ENCODE results near the gene ZSWIM4.
"Not testable (repeated sequence)": the region's sequence is repeated elsewhere in the genome, so short reads cannot be mapped to it uniquely, and the experiment has no call there.

The ZSWIM4 gene

DNA sequence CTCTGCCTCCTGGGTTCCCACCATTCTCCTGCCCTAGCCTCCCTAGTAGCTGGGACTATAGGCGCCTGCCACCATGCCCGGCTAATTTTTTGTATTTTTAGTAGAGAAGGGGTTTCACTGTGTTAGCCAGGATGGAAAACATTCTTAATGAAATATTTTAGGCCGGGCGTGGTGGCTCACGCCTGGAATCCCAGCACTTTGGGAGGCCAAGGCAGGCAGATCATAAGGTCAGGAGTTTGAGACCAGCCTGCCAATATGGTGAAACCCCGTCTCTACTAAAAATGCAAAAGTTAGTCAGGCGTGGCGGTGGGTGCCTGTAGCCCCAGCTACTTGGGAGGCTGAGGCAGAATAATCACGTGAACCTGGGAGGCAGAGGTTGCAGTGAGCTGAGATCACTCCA is 1.9 kb upstream of the ZSWIM4 start:
- H3K4me3 Mint-ChIP-seq, H3K27me3 Mint-ChIP-seq, DNase-seq, H3K9me3 Mint-ChIP-seq, H3K27ac Mint-ChIP-seq, ATAC-seq: not testable (repeated sequence)
- H3K4me1 Mint-ChIP-seq: peaks cover 45% of the 10 kb centered on the region

DNA sequence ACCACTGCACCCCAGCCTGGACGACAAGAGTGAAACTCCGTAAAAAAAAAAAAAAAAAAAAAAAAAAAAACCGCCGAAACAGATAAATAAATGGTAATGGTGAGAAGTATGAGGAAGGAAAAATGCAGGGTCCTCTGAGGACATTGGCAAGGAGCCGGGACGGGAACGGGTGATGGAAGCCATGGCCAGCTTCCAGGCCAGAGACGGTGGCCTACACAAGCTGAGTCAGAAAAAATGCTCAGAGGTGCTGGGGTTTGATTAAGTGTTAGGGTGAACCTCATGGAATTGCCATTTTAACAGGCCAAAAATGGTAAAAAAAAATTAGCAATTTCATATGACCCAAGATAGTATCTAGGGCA is 866 bp upstream of the ZSWIM4 start:
- ATAC-seq: no peak
- peak overlapping the region; percentile 100 for H3K4me3 Mint-ChIP-seq
- H3K27me3 Mint-ChIP-seq: no peaks in the 10 kb centered on the region
- H3K27ac Mint-ChIP-seq: peak overlapping the region in 1 of 2 donors; percentile 99
- H3K9me3 Mint-ChIP-seq: no peaks in the 10 kb centered on the region
- peaks cover 35% of the 10 kb centered on the region for H3K4me1 Mint-ChIP-seq
- no peak for DNase-seq

DNA sequence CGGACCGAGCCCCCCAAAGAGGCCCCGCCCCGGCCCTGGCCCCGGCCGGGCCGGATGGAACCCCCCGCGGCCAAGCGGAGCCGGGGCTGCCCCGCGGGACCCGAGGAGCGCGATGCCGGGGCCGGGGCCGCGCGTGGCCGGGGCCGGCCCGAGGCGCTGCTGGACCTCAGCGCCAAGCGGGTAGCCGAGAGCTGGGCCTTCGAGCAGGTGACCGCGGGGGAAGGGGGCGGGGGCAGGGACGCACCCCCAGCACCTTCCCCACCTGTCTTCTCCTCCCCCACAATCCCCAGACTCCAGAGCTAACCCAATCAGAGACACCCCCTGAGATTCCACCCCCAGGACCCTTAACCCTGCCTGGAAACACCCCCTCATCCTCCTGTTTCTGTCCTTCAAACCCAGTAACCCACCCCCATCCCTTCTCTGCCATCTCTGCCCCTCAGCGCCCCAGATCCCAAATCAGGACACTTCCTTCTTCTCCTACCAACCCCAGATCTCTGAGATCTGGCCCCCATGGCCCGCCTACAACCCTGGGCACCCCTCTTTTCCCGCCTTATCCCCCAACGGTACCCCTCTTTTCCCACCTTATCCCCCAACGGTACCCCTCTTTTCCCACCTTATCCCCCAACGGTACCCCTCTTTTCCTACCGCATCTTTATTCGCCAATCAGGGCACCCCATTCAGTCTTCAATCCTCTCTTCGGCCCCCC is 505 bp downstream of the ZSWIM4 start:
- Mint-ChIP-seq H3K27me3 (no peaks in the 10 kb centered on the region), H3K4me3 (peak overlapping the region; percentile 88 to 100), H3K9me3 (no peaks in the 10 kb centered on the region), H3K4me1 (peaks cover 30% of the 10 kb centered on the region), H3K27ac (peak overlapping the region; percentile 30 to 78)
- ATAC-seq: peak; percentile 53
- DNase-seq: peak in 1 of 2 donors; percentile 27

DNA sequence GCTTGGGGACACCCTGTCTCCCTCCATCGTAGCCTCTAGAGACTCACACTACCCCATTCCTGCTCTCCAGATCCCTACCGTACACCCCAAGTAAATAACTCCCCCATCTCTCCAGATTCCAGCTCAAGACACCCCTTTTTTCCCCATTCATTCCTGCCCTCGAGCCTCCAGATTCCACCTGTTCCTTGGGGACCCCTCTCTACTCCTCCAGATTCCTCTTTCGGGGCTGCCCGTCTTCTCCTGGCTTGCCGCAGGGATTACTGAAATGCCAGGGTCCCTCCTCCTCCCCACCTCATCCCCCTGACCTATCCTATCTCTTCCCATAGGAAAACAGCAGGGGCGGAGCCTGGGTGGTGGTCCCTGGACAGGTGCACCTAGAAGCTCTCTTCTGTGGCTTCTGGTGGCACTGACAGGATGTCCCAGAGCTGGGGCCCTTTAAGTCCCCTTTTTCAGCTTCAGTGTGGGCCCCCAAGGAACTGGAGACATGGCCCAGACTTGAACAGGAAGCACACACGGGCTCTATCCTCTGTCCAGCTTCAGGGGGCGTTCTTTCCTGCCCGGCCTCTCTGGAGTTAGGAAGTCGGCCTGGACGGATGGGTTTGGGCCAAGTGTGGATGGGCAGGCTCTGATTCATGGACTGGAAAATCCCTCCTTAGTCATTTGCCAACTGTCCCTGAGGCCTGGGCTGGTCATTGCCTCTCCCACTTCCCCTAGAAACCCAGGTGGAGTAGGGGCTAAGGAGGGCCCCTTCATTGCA is 1.2 kb downstream of the ZSWIM4 start:
- no peaks in the 10 kb centered on the region for H3K9me3 Mint-ChIP-seq
- H3K4me3 Mint-ChIP-seq: peak overlapping the region; percentile 88 to 90
- H3K27me3 Mint-ChIP-seq: no peaks in the 10 kb centered on the region
- peak overlapping the region; percentile 30 to 73 for H3K27ac Mint-ChIP-seq
- H3K4me1 Mint-ChIP-seq: peaks cover 30% of the 10 kb centered on the region
- ATAC-seq: no peak
- peak in 1 of 2 donors; percentile 28 for DNase-seq

DNA sequence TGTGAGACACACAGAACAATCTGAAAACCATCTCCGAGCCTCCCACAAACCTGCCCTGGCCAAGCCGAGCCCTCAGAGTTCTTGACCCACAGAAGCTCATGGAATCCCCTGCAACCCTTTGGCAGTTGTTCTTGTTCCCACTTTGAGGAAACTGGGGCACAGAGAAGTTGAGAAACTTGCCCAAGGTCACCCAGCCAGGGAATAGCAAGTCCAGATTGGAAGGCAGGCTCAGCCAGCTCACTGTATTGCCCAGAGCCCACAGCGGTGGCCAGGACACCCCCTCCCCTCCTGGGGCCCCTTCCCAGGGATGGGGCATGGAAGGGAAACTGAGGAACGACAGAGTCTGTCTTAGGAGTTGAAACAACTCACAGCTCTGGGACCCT is 1.8 kb downstream of the ZSWIM4 start:
- Mint-ChIP-seq H3K27me3 (no peaks in the 10 kb centered on the region), H3K9me3 (no peaks in the 10 kb centered on the region), H3K4me3 (peak overlapping the region; percentile 88 to 90), H3K4me1 (peaks cover 30% of the 10 kb centered on the region), H3K27ac (no peak overlapping the region)
- no peak for ATAC-seq
- DNase-seq: no peak

DNA sequence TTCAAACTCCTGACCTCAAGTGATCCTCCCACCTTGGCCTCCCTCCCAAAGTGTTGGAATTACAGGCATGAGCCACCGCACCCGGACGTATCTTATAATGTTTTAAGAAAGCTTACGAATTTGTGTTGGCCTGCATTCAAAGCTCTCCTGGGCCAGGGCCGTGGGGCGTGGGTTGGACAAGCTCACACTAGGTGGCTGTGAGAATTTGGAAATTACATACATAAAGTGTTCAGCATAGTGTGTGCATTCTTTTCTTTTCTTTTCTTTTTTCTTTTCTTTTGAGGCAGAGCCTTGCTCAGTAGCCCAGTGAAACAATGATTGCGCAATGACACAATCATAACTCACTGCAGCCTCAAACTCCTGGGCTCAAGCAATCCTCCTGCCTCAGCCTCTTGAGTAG is 2.6 kb downstream of the ZSWIM4 start:
- H3K27me3 Mint-ChIP-seq: no peaks in the 10 kb centered on the region
- H3K4me3 Mint-ChIP-seq: no peak overlapping the region
- ATAC-seq (no peak), DNase-seq (no peak)
- H3K9me3 Mint-ChIP-seq: no peaks in the 10 kb centered on the region
- peaks cover 30% of the 10 kb centered on the region for H3K4me1 Mint-ChIP-seq
- no peak overlapping the region for H3K27ac Mint-ChIP-seq

DNA sequence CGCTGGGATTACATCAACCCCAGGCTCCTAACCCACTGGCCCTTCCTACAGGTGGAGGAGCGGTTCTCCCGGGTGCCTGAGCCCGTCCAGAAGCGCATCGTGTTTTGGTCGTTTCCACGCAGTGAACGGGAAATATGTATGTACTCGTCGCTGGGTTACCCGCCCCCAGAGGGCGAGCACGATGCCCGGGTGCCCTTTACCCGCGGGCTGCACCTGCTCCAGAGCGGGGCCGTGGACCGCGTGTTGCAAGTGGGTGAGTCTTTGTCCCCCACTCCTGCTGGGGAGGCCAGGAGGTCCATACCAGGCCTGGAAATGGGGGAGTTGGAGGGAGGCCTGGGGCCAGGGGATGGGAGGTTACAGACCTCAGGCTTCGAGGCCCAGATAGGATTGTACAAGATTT is 4.4 kb downstream of the ZSWIM4 start:
- DNase-seq (no peak), ATAC-seq (no peak)
- no peaks in the 10 kb centered on the region for H3K9me3 Mint-ChIP-seq
- H3K4me1 Mint-ChIP-seq: peaks cover 19% of the 10 kb centered on the region
- no peaks in the 10 kb centered on the region for H3K27me3 Mint-ChIP-seq
- no peak overlapping the region for H3K27ac Mint-ChIP-seq
- H3K4me3 Mint-ChIP-seq: no peak overlapping the region

DNA sequence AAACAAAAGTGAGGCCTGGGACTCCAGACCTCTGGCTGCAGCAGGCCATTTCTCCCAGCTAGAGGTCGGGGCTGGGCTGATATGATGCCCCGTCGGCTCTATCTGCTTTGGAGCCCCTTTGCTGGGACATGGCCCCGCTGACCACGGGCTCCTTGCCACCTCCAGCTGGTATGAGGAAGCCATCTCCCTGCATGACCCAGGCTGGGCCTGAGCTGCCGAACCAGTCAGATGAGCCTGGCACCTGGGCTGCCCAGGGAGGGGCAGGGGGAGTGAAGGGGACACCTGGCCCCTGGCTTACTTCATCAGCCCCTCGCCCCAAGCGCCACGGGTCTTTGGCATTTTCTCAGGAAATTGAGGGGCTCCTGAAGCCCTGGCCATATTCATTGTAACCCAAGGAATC is 7.8 kb downstream of the ZSWIM4 start:
- no peaks in the 10 kb centered on the region for H3K4me1 Mint-ChIP-seq
- H3K27ac Mint-ChIP-seq: no peak overlapping the region
- no peaks in the 10 kb centered on the region for H3K27me3 Mint-ChIP-seq
- H3K9me3 Mint-ChIP-seq: no peaks in the 10 kb centered on the region
- ATAC-seq (no peak), DNase-seq (no peak)
- H3K4me3 Mint-ChIP-seq: no peak overlapping the region

DNA sequence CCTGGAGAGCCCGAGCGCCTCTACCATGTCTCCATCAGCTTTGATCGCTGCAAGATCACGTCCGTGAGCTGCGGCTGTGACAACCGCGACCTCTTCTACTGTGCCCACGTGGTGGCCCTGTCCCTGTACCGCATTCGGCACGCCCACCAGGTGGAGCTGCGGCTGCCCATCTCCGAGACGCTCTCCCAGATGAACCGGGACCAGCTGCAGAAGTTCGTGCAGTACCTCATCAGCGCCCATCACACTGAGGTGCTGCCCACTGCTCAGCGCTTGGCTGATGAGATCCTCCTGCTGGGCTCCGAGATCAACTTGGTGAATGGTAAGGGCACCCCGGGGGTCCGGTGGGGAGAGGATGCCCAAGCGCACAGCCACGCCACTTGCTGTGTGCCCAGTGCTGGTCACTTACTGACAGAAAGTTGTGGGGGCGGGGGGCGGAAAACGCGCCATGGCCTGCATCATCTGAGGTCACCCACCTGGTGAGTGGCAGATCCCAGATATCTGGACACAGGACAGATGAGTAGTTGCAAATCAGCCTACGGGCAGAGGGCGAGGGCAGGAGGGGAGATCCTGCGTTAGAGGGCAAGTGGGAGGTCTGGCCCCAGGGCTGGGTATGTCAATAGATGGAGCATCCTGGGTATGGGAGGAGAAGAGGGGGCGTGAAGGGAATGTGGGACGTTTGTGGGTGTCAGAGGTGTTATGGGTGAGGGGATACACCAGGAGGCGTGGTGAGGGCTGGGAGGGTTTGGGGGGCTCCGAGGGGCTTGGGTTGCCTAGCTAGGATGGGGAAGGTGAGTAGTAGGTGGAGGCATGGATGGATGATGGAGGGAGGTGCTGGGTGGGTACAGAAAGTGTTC is 9.8 kb downstream of the ZSWIM4 start:
- Mint-ChIP-seq H3K27ac (peak overlapping the region in 1 of 2 donors; percentile 14), H3K27me3 (no peaks in the 10 kb centered on the region), H3K4me1 (no peaks in the 10 kb centered on the region), H3K4me3 (no peak overlapping the region), H3K9me3 (no peaks in the 10 kb centered on the region)
- DNase-seq (no peak), ATAC-seq (no peak)

DNA sequence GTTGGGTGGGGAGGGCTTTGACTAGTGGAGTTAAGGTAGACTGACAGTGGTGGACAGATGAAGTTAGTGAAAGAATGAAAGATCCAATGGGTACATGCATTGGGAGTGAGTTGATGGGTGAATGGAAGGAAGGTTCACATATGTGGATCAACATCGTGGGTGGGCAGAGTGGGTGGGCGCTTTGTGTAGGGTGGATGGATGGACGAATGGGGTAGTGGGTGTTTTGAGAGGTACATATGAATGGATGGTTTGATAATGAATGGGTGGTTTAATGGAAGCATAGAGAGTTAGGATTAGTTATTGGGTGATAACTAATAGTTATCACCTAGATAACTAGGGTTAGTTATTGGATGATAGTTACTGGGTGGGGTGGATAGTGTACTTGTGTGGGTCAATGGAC is 11.5 kb downstream of the ZSWIM4 start:
- Mint-ChIP-seq H3K27me3 (no peaks in the 10 kb centered on the region), H3K9me3 (no peaks in the 10 kb centered on the region), H3K27ac (no peak overlapping the region), H3K4me1 (no peaks in the 10 kb centered on the region), H3K4me3 (no peak overlapping the region)
- ATAC-seq: no peak
- DNase-seq: no peak

DNA sequence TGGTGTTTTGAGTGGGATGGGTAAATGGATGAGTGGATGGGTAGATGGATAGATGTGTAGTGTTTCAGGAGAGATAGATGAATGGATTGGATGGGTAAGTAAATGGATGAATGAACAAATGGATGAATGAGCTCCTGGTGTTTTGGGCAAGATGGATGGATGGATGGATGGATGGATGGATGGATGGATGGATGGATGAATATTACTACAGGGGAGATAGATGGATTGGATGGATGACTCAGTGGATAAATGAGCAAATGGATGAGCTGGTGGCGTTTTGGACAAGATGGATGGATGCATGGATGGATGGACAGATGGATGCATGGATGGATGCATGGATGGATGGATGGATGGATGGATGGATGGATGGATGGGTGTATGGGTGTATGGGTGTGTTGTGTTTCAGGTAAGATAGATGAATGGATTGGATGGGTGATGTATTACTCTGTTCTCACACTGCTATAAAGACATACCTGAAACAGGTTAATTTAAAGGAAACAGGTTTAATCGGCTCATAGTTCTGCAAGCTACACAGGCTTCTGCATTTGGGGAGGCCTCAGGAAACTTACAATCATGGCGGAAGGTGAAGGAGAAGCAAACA is 12.3 kb downstream of the ZSWIM4 start:
- Mint-ChIP-seq H3K27me3 (no peaks in the 10 kb centered on the region), H3K27ac (no peak overlapping the region), H3K4me1 (no peaks in the 10 kb centered on the region), H3K9me3 (no peaks in the 10 kb centered on the region), H3K4me3 (no peak overlapping the region)
- ATAC-seq: no peak
- DNase-seq: no peak

DNA sequence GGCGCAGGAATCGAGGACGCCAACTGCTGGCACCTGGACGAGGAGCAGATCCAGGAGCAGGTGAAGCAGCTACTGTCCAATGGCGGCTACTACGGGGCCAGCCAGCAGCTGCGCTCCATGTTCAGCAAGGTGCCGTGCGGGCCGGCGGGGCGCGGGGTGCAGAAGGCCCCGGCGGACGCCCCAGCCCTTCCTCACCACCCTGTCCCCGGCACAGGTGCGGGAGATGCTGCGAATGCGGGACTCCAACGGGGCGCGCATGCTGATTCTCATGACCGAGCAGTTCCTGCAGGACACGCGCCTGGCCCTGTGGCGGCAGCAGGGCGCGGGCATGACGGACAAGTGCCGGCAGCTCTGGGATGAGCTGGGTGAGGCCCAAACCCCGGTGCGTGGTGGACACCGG is 13.6 kb downstream of the ZSWIM4 start:
- H3K9me3 Mint-ChIP-seq: no peaks in the 10 kb centered on the region
- DNase-seq: no peak
- no peak overlapping the region for H3K27ac Mint-ChIP-seq
- no peaks in the 10 kb centered on the region for H3K27me3 Mint-ChIP-seq
- no peak overlapping the region for H3K4me3 Mint-ChIP-seq
- ATAC-seq: no peak
- no peaks in the 10 kb centered on the region for H3K4me1 Mint-ChIP-seq

DNA sequence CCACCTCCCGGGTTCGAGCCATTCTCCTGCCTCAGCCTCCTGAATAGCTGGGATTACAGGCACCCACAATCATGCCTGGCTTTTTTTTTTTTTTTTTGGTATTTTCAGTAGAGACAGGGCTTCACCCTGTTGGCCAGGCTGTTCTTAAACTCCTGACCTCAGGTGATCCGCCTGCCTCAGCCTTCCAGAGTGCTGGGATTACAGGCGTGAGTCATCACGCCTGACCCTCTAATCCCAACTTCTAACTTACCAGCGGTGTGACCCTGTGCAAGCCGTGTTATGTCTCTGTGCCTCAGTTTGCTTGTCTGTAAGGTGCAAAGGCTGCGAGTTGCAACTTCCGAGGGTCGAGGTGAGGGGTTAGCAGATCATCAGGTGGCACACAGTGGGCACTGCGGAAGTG is 17.3 kb downstream of the ZSWIM4 start:
- no peak for ATAC-seq
- Mint-ChIP-seq H3K27ac (no peak overlapping the region), H3K9me3 (no peaks in the 10 kb centered on the region), H3K4me3 (no peak overlapping the region), H3K27me3 (no peaks in the 10 kb centered on the region), H3K4me1 (peaks cover 13% of the 10 kb centered on the region)
- DNase-seq: no peak

DNA sequence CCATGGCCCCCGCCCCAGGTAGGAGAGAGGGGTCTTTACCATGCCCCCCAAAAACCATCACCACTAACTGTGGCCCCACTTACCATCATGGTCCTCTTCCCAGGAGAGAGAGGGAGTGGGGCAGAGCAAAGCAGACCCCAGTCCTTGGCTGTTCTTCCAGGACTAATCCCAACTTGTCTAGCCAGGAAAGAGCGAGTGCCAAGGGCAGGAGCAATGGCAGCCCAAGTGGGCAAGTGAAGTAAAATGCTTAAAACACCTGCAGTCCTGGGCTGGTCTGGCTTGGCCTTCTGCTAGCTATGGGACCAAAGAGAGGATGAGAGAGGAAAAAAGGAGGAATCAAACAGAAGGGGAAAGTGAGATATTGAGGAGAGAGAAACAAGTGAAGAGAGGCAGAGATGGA is 17.9 kb downstream of the ZSWIM4 start:
- DNase-seq (no peak), ATAC-seq (no peak)
- H3K4me1 Mint-ChIP-seq: peaks cover 14% of the 10 kb centered on the region
- H3K27ac Mint-ChIP-seq: peak overlapping the region in 1 of 2 donors; percentile 22
- no peak overlapping the region for H3K4me3 Mint-ChIP-seq
- H3K27me3 Mint-ChIP-seq: no peaks in the 10 kb centered on the region
- H3K9me3 Mint-ChIP-seq: no peaks in the 10 kb centered on the region

DNA sequence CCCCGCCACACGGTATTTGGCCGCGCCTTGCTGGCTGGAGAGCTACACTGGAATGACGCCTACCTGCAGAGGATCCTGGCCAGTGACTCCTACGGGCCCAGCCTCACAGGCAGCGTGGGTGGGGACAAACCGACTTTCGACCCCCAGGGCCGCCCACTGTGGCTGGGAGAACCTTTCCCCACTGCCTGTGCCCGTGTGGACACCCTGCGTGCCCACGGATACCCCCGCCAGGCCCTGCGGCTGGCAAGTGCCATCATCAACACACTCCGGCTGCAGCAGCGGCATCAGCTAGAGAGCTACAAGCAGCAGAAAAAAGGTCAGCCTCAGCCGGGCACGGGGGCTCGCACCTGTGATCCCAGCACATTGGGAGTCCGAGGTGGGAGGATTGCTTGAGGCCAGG is 19.3 kb downstream of the ZSWIM4 start:
- Mint-ChIP-seq H3K27ac (no peak overlapping the region), H3K9me3 (no peaks in the 10 kb centered on the region), H3K4me1 (peaks cover 18% of the 10 kb centered on the region), H3K4me3 (no peak overlapping the region), H3K27me3 (no peaks in the 10 kb centered on the region)
- DNase-seq: no peak
- no peak for ATAC-seq
